PC-9 (cell line): ENCODE results near the gene TUBG1.

Experiments
- CTCF ChIP-seq: fragments of 200-600 bp; sonication (generic); conservative IDR thresholded peaks from 2 replicates; pipeline ENCODE4 v1.6.1; 2017; ENCODE audit warnings: mixed run types, antibody characterized with exemption, mild to moderate bottlenecking, moderate library complexity
- EZH2 ChIP-seq: fragments of 200-600 bp; sonication (generic); IDR thresholded peaks from 2 replicates; pipeline ENCODE4 v1.8.0; 2017; ENCODE audit warnings: antibody characterized with exemption, low read depth

DNA sequence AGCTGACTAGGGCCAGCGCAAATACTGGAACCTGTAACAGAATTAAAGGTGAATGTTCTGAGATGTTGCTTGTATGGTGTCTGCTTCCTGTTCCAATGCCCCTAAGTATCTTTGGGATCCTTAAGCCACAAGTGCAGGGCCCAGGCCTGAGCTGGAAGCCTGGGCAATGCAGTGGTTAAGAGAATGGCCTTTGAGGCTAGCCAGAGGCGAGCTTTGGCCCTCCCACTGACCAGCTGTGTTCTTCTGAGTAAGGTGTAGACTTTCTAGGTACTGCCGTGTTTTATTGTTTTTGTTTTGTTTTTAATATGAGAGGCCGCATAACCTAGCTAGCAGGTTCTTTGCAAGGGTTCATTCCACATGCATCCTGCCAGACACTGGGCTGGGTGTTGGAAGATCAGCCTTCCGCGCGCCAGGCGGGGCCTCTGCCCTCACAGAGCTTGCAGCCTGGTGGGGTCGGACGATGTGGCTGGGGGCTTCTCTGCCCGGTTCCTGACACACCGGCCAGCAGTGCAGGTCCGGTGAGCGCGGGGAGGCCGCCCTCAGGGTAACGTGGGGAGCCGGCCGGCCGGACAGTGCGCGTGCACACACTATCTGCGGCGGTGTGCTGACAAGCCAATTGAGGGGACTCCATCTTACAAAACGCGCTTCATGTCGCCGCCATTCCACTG, 43.1 kb upstream of the TUBG1 start:
- TF ChIP-seq CTCF (no peak), EZH2 (no peak)
